Urinary bladder (tissue), 4 donors: ENCODE data around the gene NMRAL1. TPM values are rescaled to one million over a fixed set of nuclear protein-coding genes. Genes with fewer than 3 reads are reported as not detected.

Source experiments
- DNase-seq: peaks from one replicate; pipeline ENCODE4 v3.0.0-alpha.2; 2015; ENCODE audit errors: extremely low spot score
- H3K27ac ChIP-seq: one replicate; pipeline ENCODE4 v1.5.1; 2013; ENCODE audit warnings: low read depth, mild to moderate bottlenecking, moderate library complexity
- H3K36me3 ChIP-seq: one replicate; pipeline ENCODE4 v1.6.1; 2013; ENCODE audit warnings: mild to moderate bottlenecking, moderate library complexity; ENCODE audit not compliant: insufficient read depth
- H3K4me1 ChIP-seq: one replicate; pipeline ENCODE4 v1.6.1; 2013; ENCODE audit warnings: mild to moderate bottlenecking, moderate library complexity; ENCODE audit not compliant: insufficient read depth
- H3K4me3 ChIP-seq: one replicate; pipeline ENCODE4 v1.5.1; 2013; ENCODE audit warnings: low read depth, low read length
- WGBS: extraction: QIAGEN DNeasy Blood & Tissue Kit; methylation state at CpG from one replicate; pipeline ENCODE4 v1.1.7; 2013; 5-methylcytosine and 5-hydroxymethylcytosine counted together
- polyA plus RNA-seq: library from polyadenylated mRNA; stranded (reverse); fragments of 200-250 nt; gene quantifications from one replicate; pipeline ENCODE4 v1.2.3, GENCODE V29; 2013
- total RNA-seq: library from RNA; depleted of rRNA; stranded (reverse); fragments of >200 nt; gene quantifications from one replicate; pipeline ENCODE4 v1.2.3, GENCODE V29; 2014
- donor health status: healthy with polysubstance abuse.
- donor health status: healthy.

Gene NMRAL1
- total and polyA plus RNA-seq, 2 donors, result 25.2 to 48.2 TPM

GRCh38 chr16:4442371-4442770 is 32.1 kb downstream of the NMRAL1 start:
- H3K4me1 ChIP-seq, result no peaks in the 10 kb centered on the region
- WGBS, result 92% methylated on average over 11 of the region's 11 CpGs
- H3K27ac ChIP-seq, result no peak overlapping the region
- no peak overlapping the region for H3K4me3 ChIP-seq
- no peaks in the 10 kb centered on the region for H3K36me3 ChIP-seq
- DNase-seq, result no peak

GRCh38 chr16:4437366-4437765 is 37.1 kb downstream of the NMRAL1 start:
- Histone ChIP-seq H3K4me1 (no peaks in the 10 kb centered on the region), H3K4me3 (no peak overlapping the region), H3K36me3 (peaks cover 3% of the 10 kb centered on the region), H3K27ac (no peak overlapping the region)
- 98% methylated on average over 3 of the region's 3 CpGs for WGBS
- no peak for DNase-seq

- Histone ChIP-seq H3K36me3 (peaks cover 3% of the 10 kb centered on the region), H3K4me3 (no peak overlapping the region)
Measured at GRCh38 chr16:4435337-4436067, 38.9 kb downstream of the NMRAL1 start.

GRCh38 chr16:4433914-4434787 is 40.3 kb downstream of the NMRAL1 start:
- no peak overlapping the region for H3K4me3 ChIP-seq
- WGBS, result 79% methylated on average over 12 of the region's 12 CpGs
- no peaks in the 10 kb centered on the region for H3K4me1 ChIP-seq
- H3K27ac ChIP-seq, result no peak overlapping the region
- peaks cover 3% of the 10 kb centered on the region for H3K36me3 ChIP-seq
- no peak for DNase-seq

More at GRCh38 chr16:4435337-4436067, 38.9 kb downstream of the NMRAL1 start:
- Histone ChIP-seq H3K27ac (no peak overlapping the region), H3K4me1 (no peaks in the 10 kb centered on the region)
- DNase-seq, result no peak
- WGBS, result 69% methylated on average over 8 of the region's 8 CpGs

GRCh38 chr16:4433228-4433627 is 41.2 kb downstream of the NMRAL1 start:
- Histone ChIP-seq H3K4me3 (no peak overlapping the region), H3K36me3 (peaks cover 3% of the 10 kb centered on the region)
- no peak for DNase-seq

GRCh38 chr16:4431023-4431422 is 43.4 kb downstream of the NMRAL1 start:
- DNase-seq, result no peak
- H3K4me3 ChIP-seq, result no peak overlapping the region
- no peak overlapping the region for H3K27ac ChIP-seq
- 92% methylated on average over 9 of the region's 9 CpGs for WGBS
- H3K36me3 ChIP-seq, result peaks cover 3% of the 10 kb centered on the region
- no peaks in the 10 kb centered on the region for H3K4me1 ChIP-seq

More at GRCh38 chr16:4433228-4433627, 41.2 kb downstream of the NMRAL1 start:
- Histone ChIP-seq H3K4me1 (no peaks in the 10 kb centered on the region), H3K27ac (no peak overlapping the region)
- 91% methylated on average over 4 of the region's 4 CpGs for WGBS

- Histone ChIP-seq H3K4me1 (no peaks in the 10 kb centered on the region), H3K36me3 (no peaks in the 10 kb centered on the region), H3K4me3 (no peak overlapping the region), H3K27ac (no peak overlapping the region)
- whole genome bisulfite sequencing, result 91% methylated on average over 7 of the region's 7 CpGs
- DNase-seq, result no peak
Measured at GRCh38 chr16:4428500-4428899, 45.9 kb downstream of the NMRAL1 start.

GRCh38 chr16:4426722-4427372 is 47.6 kb downstream of the NMRAL1 start:
- 88% methylated on average over 12 of the region's 12 CpGs for WGBS
- no peaks in the 10 kb centered on the region for H3K36me3 ChIP-seq
- peak overlapping the region; percentile 25 for H3K27ac ChIP-seq
- no peaks in the 10 kb centered on the region for H3K4me1 ChIP-seq
- DNase-seq, result no peak
- H3K4me3 ChIP-seq, result peak overlapping the region; percentile 73

GRCh38 chr16:4426021-4426684 is 48.3 kb downstream of the NMRAL1 start:
- no peaks in the 10 kb centered on the region for H3K4me1 ChIP-seq
- 3% methylated on average over 31 of the region's 31 CpGs for WGBS
- peak overlapping the region; percentile 73 for H3K4me3 ChIP-seq
- DNase-seq, result no peak
- peak overlapping the region; percentile 25 for H3K27ac ChIP-seq
- H3K36me3 ChIP-seq, result no peaks in the 10 kb centered on the region

- Histone ChIP-seq H3K36me3 (no peaks in the 10 kb centered on the region), H3K4me1 (no peaks in the 10 kb centered on the region), H3K4me3 (peak within 1 kb of the TSS; percentile 73), H3K27ac (peak within 1 kb of the TSS; percentile 92)
- peak; percentile 87 for DNase-seq
- under 1% methylated on average over 68 of the region's 68 CpGs for WGBS
Measured at GRCh38 chr16:4425378-4426020, 48.9 kb downstream of the NMRAL1 start, which contains the start of gene DNAJA3. Gene DNAJA3, plus strand, starts transcription at chr16:4425868. Its CDS starts 14 bp downstream, at chr16:4425882.

- 76% methylated on average over 8 of the region's 8 CpGs for WGBS
- DNase-seq, result no peak
- Histone ChIP-seq H3K36me3 (no peaks in the 10 kb centered on the region), H3K4me3 (no peak overlapping the region), H3K4me1 (no peaks in the 10 kb centered on the region), H3K27ac (no peak overlapping the region)
Measured at GRCh38 chr16:4420505-4421105, 53.8 kb downstream of the NMRAL1 start.

- no peaks in the 10 kb centered on the region for H3K4me1 ChIP-seq
- no peak for DNase-seq
- 75% methylated on average over 7 of the region's 7 CpGs for WGBS
- H3K4me3 ChIP-seq, result no peak overlapping the region
- no peaks in the 10 kb centered on the region for H3K36me3 ChIP-seq
- no peak overlapping the region for H3K27ac ChIP-seq
Measured at GRCh38 chr16:4419402-4419959, 54.9 kb downstream of the NMRAL1 start.
